Stimulated activated CD8-positive, alpha-beta memory T cell treated with anti-CD3 and anti-CD28 coated beads, Interleukin-12 subunit alpha, Interleukin-12 subunit beta, amount 100 ng/mL, for 24 hours (primary cell): ENCODE results near the gene SCAMP1.

Source experiments
- DNase-seq: peaks from one replicate; pipeline ENCODE4 v3.0.0-alpha.2; 2020; ENCODE audit errors: extremely low read depth

SCAMP1 gene

DNA sequence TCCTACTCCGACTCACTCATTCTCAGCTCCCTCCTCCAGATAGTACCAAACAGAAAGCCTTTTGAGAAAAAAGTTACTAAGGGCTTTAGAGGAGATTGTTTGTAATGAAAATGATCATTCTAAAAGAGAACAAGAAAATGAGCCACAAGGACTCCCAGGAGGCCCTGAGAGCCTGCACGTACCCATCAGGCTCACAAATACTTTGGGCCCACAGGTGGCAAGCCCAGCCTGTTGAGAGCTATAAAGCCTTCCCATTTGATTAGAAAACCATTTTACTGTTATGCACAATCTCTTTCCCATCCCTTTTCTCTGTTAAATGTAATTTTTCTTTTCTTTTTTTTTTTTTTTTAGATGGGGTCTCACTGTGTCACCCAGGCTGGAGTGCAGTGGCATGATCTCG is 152.0 kb downstream of the SCAMP1 start:
- no peak for DNase-seq

- DNase-seq, result no peak
Measured at GRCh38 chr5:78513441-78513840, 153.0 kb downstream of the SCAMP1 start.

DNA sequence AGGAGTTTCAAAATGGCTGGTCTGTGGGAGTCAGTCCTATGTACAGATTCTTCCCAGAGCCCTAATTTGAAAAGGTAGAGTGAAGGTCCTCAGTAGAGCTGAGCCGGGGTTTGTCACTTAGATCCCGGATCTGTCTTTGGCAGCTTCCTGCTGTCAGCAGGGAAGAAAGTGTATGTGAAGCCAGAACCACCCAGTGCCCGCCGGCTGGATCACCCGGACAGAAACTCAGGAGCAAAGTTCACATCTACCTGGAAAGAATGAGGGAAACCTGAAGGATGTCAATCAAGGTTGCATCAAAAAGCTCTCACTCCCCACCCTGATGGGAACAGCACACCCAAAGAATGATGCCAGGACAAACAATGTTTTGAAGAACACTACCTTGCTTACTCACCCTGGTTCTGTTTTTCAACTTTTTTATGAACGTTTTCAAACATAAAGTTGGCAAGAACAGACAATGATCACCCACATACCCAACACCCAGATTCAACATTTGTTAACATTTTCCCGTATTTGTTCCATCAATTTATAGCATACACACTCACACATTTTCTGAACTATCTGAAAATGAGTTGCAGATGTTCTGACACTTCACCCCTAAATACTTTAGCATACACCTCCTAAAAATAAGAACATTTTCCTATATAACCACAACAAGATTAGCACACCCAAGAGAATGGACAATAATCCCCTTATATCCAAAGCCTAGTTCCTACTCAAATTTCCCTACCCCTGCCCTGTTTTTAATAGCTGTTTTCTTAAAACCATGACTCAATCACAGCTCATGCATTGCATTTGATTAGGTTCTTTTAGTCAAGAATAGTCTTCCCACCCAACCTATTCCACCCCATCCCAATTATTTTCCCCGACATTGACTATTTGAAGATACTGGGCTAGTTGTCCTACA is 154.3 kb downstream of the SCAMP1 start:
- no peak for DNase-seq

DNA sequence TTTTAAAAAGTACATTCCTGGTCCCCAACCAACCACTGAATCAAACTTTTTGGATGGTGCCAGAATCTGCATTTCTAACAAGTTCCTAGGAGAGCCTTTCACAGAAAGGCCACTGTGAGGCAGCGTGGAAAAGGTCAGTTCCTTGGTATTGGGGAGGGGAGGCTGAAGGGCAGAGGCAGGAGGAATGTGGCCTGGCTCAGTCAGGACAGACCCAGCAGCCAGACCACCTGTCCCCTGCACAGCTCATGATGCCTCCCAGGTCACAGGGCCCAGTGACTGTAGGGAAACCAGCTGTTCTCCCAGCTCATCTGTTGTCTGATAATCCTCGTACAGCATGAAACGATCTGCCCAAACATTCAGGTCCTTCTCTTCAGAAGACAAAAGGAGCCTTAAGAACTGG is 155.3 kb downstream of the SCAMP1 start:
- DNase-seq, result no peak

DNA sequence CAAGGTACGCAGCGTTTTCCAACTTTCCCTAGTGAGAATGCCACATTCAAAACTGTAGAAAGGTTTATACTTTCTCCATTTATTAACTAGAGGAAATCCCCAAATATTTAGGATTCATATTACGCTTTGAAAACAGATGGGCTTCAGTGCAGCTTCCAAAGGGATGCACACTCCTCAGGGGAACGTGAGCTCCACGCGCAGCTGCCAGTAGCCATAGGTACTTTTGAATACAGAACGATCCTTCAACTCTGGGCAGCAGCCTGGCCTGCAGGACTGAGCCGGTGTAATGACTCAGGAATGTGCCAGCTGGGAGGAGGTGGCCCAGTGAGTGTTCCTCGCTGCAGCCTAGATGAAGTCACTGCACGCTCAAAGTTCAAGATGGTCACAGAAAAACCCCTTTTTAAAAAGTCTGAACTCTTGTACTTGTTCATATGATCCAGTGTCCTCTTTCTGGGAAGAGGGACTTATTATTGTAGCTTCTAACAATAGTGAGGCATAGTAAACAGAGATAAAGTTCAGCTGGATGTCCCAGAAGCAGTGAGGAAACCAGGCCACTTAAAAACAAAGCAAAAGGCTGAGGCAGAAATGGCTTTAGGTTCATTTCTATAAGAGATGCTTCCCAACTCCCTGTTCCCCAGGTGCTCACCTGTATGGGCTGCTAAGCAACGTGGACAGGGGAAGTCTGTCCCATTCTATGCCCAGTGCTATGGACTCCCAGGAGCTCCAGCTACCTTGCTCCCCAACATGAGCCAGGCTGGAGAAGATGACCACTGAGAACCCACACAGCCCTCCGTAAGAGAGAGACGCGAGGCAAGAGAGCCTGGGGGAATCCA is 158.2 kb downstream of the SCAMP1 start:
- DNase-seq, result no peak

- DNase-seq, result no peak
Measured at GRCh38 chr5:78519198-78519941, 159.0 kb downstream of the SCAMP1 start.

DNA sequence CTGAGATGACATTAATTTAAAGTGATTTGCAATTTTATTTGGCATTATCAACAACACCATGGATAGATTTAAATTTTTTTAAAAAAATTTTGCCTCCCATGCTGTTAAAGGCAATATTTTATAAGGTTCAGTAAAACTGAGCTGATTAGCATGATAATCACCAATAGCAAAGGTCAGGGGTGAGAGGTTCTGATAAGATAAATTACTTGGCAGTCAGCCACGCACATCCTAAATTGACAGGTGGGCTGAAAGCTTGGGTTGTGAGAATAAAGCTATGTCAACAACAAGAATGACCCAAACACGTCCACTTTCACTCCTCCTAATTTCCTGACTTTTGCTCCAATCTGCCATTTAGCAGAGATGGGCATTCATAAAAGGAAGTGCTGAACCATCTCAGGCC is 161.0 kb downstream of the SCAMP1 start:
- DNase-seq, result no peak

DNA sequence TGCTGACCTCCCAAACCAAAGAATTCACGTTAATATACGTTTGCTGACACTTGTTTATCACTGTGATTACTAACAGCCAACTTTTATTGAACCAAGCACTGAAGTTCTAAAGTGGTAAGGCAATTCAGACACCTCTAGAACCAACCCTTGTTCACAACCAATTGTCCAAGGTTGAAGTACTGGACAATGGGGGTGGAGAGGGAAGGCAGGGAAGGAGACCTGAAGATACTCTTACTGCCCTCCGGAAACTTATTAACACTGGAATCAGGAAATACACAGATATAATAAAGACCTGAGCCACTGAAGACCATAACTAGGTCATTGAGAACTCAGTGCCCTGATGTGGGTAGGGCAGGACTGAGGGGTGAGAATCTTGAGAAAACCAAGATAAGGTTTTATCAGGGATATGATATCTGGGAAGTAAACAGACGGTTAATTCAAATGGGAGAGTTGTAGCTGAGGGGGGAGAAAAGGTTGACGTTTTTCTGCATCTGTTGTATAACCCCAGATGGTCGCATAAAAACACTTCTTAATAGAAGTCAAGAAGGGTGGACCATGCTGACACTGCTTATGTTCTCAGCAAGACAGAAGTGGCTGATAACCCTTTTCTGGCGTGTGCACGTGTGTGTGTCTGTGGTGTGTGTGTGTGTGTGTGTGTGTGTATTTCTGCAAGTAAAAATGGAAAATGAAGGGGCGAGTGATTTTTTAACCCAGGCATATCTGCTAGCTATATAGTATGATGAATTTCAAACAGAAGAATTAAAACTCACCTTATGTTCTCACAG is 162.3 kb downstream of the SCAMP1 start:
- DNase-seq, result no peak

- no peak for DNase-seq
Measured at GRCh38 chr5:78523314-78524193, 163.1 kb downstream of the SCAMP1 start.

- no peak for DNase-seq
Measured at GRCh38 chr5:78526049-78526525, 165.7 kb downstream of the SCAMP1 start.

GRCh38 chr5:78527054-78527859 is 166.8 kb downstream of the SCAMP1 start:
- DNase-seq, result no peak

DNA sequence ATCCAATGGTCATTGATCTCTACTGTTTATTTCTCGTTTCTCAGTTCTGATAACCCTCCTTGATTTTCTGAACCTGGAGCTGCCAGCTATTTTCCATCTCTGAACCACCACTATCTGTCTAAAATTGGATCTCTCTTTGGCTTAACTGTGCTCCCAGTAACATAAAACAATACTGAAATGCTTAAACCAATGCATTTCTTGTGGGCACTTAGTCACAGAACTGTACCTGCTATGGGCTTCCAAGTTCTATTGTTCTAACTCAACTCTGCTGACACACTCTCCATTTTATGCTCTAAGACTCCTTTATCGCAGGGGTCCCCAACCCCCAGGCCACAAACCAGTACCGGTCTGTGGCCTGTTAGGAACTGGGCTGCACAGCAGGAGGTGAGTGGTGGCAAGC is 167.5 kb downstream of the SCAMP1 start:
- no peak for DNase-seq
